SK-N-MC (cell line): ENCODE results near the gene GALNT8.

ENCODE experiments used
- EZH2 ChIP-seq: fragments of 200-600 bp; sonication (generic); IDR thresholded peaks from one replicate; pipeline ENCODE4 v1.6.1; 2017; ENCODE audit warnings: antibody characterized with exemption
- FOXP2 ChIP-seq: optimal IDR thresholded peaks from 2 replicates; pipeline ENCODE3; 2011; ENCODE audit warnings: mild to moderate bottlenecking, moderate library complexity; ENCODE audit not compliant: insufficient read depth; ENCODE audit errors: extremely low read length, control extremely low read depth
- POLR2AphosphoS5 ChIP-seq: IDR thresholded peaks from 2 replicates; pipeline ENCODE4 v1.6.1; 2012; ENCODE audit warnings: mild to moderate bottlenecking, low read depth, low read length, borderline replicate concordance

GRCh38 chr12:4819654-4820053 lies 99.5 kb downstream of the GALNT8 start:
- TF ChIP-seq EZH2 (no peak), POLR2AphosphoS5 (no peak), FOXP2 (no peak)
